Prostate gland (tissue), 2 donors: ENCODE data around the gene ADD3.

Experiments used
- CTCF ChIP-seq, 4 experiments: fragments of 200-600 bp in 2 of 4; fragments of 450-650 bp in 2 of 4; sonication (generic) in 2 of 4; IDR thresholded peaks; 1 replicate in 3 of 4; 2 replicates in 1 of 4; pipeline ENCODE4 v1.5.1; 2016 to 2019; ENCODE audit warnings: antibody characterized with exemption in 4 of 4, mild to moderate bottlenecking in 2 of 4, moderate library complexity in 2 of 4
- POLR2AphosphoS5 ChIP-seq: sonication (generic); formaldehyde crosslinking; IDR thresholded peaks from one replicate; pipeline ENCODE4 v1.6.1; 2017; ENCODE audit warnings: antibody characterized with exemption

DNA sequence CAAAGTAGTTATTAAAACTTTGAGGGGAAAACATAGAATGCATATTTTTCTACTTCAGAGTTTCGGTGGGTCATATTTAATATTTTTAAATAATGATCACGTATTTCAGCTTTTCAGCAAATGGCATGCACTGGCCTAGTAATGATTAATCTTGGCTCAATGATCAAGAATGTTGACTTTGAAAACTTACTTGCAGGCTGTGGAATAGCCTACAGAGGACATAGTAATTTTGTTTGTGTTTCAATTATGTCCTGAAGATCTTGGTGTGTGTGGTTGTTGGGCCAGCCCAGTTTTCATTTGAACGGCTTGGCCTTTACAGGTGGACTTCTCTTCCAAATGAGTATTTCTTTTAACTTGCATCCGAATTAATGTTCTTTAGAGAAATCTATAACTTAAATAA, 35.1 kb downstream of the ADD3 start:
- TF ChIP-seq CTCF (IDR thresholded peaks at IDR 0.05) = no peak
- no peak for TF ChIP-seq POLR2AphosphoS5
